H9 (cell line): ENCODE data around the gene CHST14. TPM values are rescaled to one million over a fixed set of nuclear protein-coding genes. Genes with fewer than 3 reads are reported as not detected.

ENCODE experiments used
- DNase-seq: peaks from one replicate; pipeline ENCODE4 v3.0.0-alpha.2; 2017
- H2AFZ ChIP-seq: one replicate; pipeline ENCODE4 v1.6.1; 2013; ENCODE audit warnings: mild to moderate bottlenecking, low read length, control low read depth, moderate library complexity
- H2AK5ac ChIP-seq: 2 replicates; pipeline ENCODE4 v1.6.1; 2013; ENCODE audit warnings: low read length, control low read depth, mixed read lengths; ENCODE audit not compliant: insufficient read length
- H2BK120ac ChIP-seq: one replicate; pipeline ENCODE4 v1.6.1; 2013; ENCODE audit warnings: low read depth, mild to moderate bottlenecking, low read length, control low read depth, inconsistent platforms; ENCODE audit not compliant: poor library complexity, severe bottlenecking
- H2BK12ac ChIP-seq: 2 replicates; pipeline ENCODE4 v1.6.1; 2013; ENCODE audit warnings: low read length, control low read depth, mixed read lengths, low read depth; ENCODE audit not compliant: insufficient read length
- H2BK15ac ChIP-seq: 2 replicates; pipeline ENCODE4 v1.6.1; 2013; ENCODE audit warnings: low read depth, low read length, control low read depth
- H2BK20ac ChIP-seq: one replicate; pipeline ENCODE4 v1.6.1; 2013; ENCODE audit warnings: low read depth, mild to moderate bottlenecking, low read length, control low read depth, inconsistent platforms; ENCODE audit not compliant: poor library complexity, severe bottlenecking
- H2BK5ac ChIP-seq: 2 replicates; pipeline ENCODE4 v1.6.1; 2013; ENCODE audit warnings: low read length, control low read depth, mixed read lengths; ENCODE audit not compliant: insufficient read length
- H3K14ac ChIP-seq: 2 replicates; pipeline ENCODE4 v1.6.1; 2013; ENCODE audit warnings: low read length, control low read depth; ENCODE audit not compliant: insufficient read depth
- H3K18ac ChIP-seq: 2 replicates; pipeline ENCODE4 v1.6.1; 2013; ENCODE audit warnings: low read depth, mild to moderate bottlenecking, mixed read lengths, low read length, control low read depth; ENCODE audit not compliant: insufficient read length
- H3K23ac ChIP-seq: 2 replicates; pipeline ENCODE4 v1.6.1; 2013; ENCODE audit warnings: low read length, control low read depth, mixed read lengths, low read depth; ENCODE audit not compliant: insufficient read length
- H3K23me2 ChIP-seq: 2 replicates; pipeline ENCODE4 v1.6.1; 2013; ENCODE audit warnings: low read depth, mild to moderate bottlenecking, mixed read lengths, low read length, control low read depth; ENCODE audit not compliant: insufficient read length, poor library complexity, severe bottlenecking
- H3K27ac ChIP-seq: 2 replicates; pipeline ENCODE4 v1.5.1; 2013; ENCODE audit warnings: low read length, control low read depth, mixed read lengths, low read depth; ENCODE audit not compliant: insufficient read length
- H3K27me3 ChIP-seq: 2 replicates; pipeline ENCODE4 v1.6.1; 2013; ENCODE audit warnings: low read length, control low read depth, inconsistent platforms; ENCODE audit not compliant: insufficient read depth
- H3K4ac ChIP-seq: 2 replicates; pipeline ENCODE4 v1.6.1; 2013; ENCODE audit warnings: low read depth, mild to moderate bottlenecking, control low read depth, inconsistent platforms, low read length, moderate library complexity
- H3K4me1 ChIP-seq: 2 replicates; pipeline ENCODE4 v1.6.1; 2013; ENCODE audit warnings: low read length, control low read depth, inconsistent platforms; ENCODE audit not compliant: insufficient read depth
- H3K4me2 ChIP-seq: 2 replicates; pipeline ENCODE4 v1.6.1; 2013; ENCODE audit warnings: low read length, control low read depth, mixed read lengths; ENCODE audit not compliant: insufficient read length, insufficient read depth
- H3K56ac ChIP-seq: 2 replicates; pipeline ENCODE4 v1.6.1; 2013; ENCODE audit warnings: low read depth, mild to moderate bottlenecking, mixed read lengths, low read length, control low read depth; ENCODE audit not compliant: insufficient read length
- H3K79me1 ChIP-seq: 2 replicates; pipeline ENCODE4 v1.6.1; 2013; ENCODE audit warnings: low read depth, mild to moderate bottlenecking, moderate library complexity, low read length, control low read depth, inconsistent platforms; ENCODE audit not compliant: insufficient read depth, poor library complexity, severe bottlenecking
- H3K79me2 ChIP-seq: 2 replicates; pipeline ENCODE4 v1.6.1; 2013; ENCODE audit warnings: low read length, control low read depth, inconsistent platforms; ENCODE audit not compliant: insufficient read depth
- H3K9ac ChIP-seq: 2 replicates; pipeline ENCODE4 v1.6.1; 2013; ENCODE audit warnings: low read length, control low read depth, mixed read lengths; ENCODE audit not compliant: insufficient read length; ENCODE audit errors: extremely low read depth
- H3K9me3 ChIP-seq: one replicate; pipeline ENCODE4 v1.6.1; 2013; ENCODE audit warnings: low read depth, low read length, inconsistent platforms; ENCODE audit not compliant: control insufficient read depth
- H3T11ph ChIP-seq: one replicate; pipeline ENCODE4 v1.6.1; 2013; ENCODE audit warnings: mild to moderate bottlenecking, low read length, control low read depth, inconsistent platforms
- H4K20me1 ChIP-seq: one replicate; pipeline ENCODE4 v1.6.1; 2013; ENCODE audit not compliant: control insufficient read depth, insufficient read length, insufficient read depth
- H4K5ac ChIP-seq: 2 replicates; pipeline ENCODE4 v1.6.1; 2013; ENCODE audit warnings: low read depth, mild to moderate bottlenecking, mixed read lengths, low read length, control low read depth; ENCODE audit not compliant: insufficient read length
- H4K8ac ChIP-seq: replicated peaks from 2 replicates; pipeline ENCODE4 v1.6.1; 2013; ENCODE audit warnings: low read length, control low read depth, mixed read lengths, low read depth; ENCODE audit not compliant: insufficient read length
- H4K91ac ChIP-seq: 2 replicates; pipeline ENCODE4 v1.6.1; 2013; ENCODE audit warnings: low read depth, mild to moderate bottlenecking, moderate library complexity, mixed read lengths, low read length, control low read depth; ENCODE audit not compliant: insufficient read length
- H3K27ac Mint-ChIP-seq, 3 experiments: 2 replicates in 2 of 3; 3 replicates in 1 of 3; pipeline ENCODE4 v1.8.0; 2020 to 2021; ENCODE audit warnings: mixed read lengths in 3 of 3, mild to moderate bottlenecking in 1 of 3, moderate library complexity in 1 of 3
- H3K27me3 Mint-ChIP-seq: 2 replicates; pipeline ENCODE4 v1.8.0; 2021; ENCODE audit warnings: low read depth, mild to moderate bottlenecking, moderate library complexity, mixed read lengths
- H3K36me3 Mint-ChIP-seq, 3 experiments: 2 replicates in 2 of 3; 3 replicates in 1 of 3; pipeline ENCODE4 v1.8.0; 2020 to 2021; ENCODE audit warnings: low read depth in 3 of 3, mixed read lengths in 3 of 3; ENCODE audit not compliant: insufficient read depth in 1 of 3
- H3K4me1 Mint-ChIP-seq, 2 experiments: 2 replicates each; pipeline ENCODE4 v1.8.0; 2020; ENCODE audit warnings: mixed read lengths in 2 of 2
- H3K4me3 Mint-ChIP-seq, 2 experiments: 2 replicates in 1 of 2; 3 replicates in 1 of 2; pipeline ENCODE4 v1.8.0; 2020 to 2021; ENCODE audit warnings: mild to moderate bottlenecking in 2 of 2, mixed read lengths in 2 of 2, moderate library complexity in 1 of 2
- H3K9me3 Mint-ChIP-seq, 2 experiments: 2 replicates in 1 of 2; 3 replicates in 1 of 2; pipeline ENCODE4 v1.8.0; 2020; ENCODE audit warnings: mild to moderate bottlenecking in 2 of 2, mixed read lengths in 2 of 2, moderate library complexity in 1 of 2
- CTCF ChIP-seq: fragments of 200-600 bp; sonication (generic); conservative IDR thresholded peaks from 3 replicates; pipeline ENCODE4 v1.8.0; 2021; ENCODE audit warnings: antibody characterized with exemption, mild to moderate bottlenecking
- WGBS: extraction: QIAGEN DNeasy Blood & Tissue Kit; methylation state at CpG from one replicate; pipeline ENCODE4 v1.1.7; 2013; ENCODE audit warnings: missing lambda C conversion rate, low lambda C conversion rate, mixed read lengths; ENCODE audit not compliant: insufficient read length; ENCODE audit errors: extremely low coverage; 5-methylcytosine and 5-hydroxymethylcytosine counted together
- total RNA-seq: library from RNA; stranded (reverse); gene quantifications from 2 replicates; pipeline ENCODE4 v1.2.1, GENCODE V29; 2021

Gene CHST14
- total RNA-seq, 1 experiment from 2014 or later = 25.7 TPM

- H2AFZ ChIP-seq = peak overlapping the region; percentile 76
- H3K9ac ChIP-seq = no peak overlapping the region
- H3K27ac ChIP-seq = no peak overlapping the region
- peaks cover 8% of the 10 kb centered on the region; the same call in 1 of the 2 replicates for H3K27me3 ChIP-seq
- Mint-ChIP-seq H3K27me3 (peaks cover 59% of the 10 kb centered on the region), H3K36me3 (no peaks in the 10 kb centered on the region), H3K4me3 (peak overlapping the region; percentile 29 to 38; a peak in 4 of 5 replicates), H3K4me1 (peaks cover 13 to 15% of the 10 kb centered on the region in 2 experiments), H3K9me3 (no peaks in the 10 kb centered on the region; a peak in 1 of 5 replicates), H3K27ac (no peak overlapping the region)
- H3K4ac ChIP-seq = no peak overlapping the region
- no peak overlapping the region for H4K5ac ChIP-seq
- H4K20me1 ChIP-seq = no peaks in the 10 kb centered on the region
- no peak overlapping the region for H3K23ac ChIP-seq
- H4K8ac ChIP-seq = no peak overlapping the region
- H2BK15ac ChIP-seq = no peak overlapping the region
- no peaks in the 10 kb centered on the region for H3K9me3 ChIP-seq
- H2BK20ac ChIP-seq = no peak overlapping the region
- no peaks in the 10 kb centered on the region for H3K79me1 ChIP-seq
- peak; percentile 84 for TF ChIP-seq CTCF
- H3K56ac ChIP-seq = no peak overlapping the region
- no peak overlapping the region for H2AK5ac ChIP-seq
- H3K4me1 ChIP-seq = no peaks in the 10 kb centered on the region
- no peak overlapping the region for H2BK120ac ChIP-seq
- no peak overlapping the region for H4K91ac ChIP-seq
- peaks cover 7% of the 10 kb centered on the region for H3K23me2 ChIP-seq
- peak; percentile 90 for DNase-seq
- H3T11ph ChIP-seq = no peak overlapping the region
- 0 out of 2 replicates have a peak overlapping the region, but pooled peaks have one; percentile 62 for H3K14ac ChIP-seq
- H2BK12ac ChIP-seq = no peak overlapping the region
- peak overlapping the region; percentile 9 for H3K4me2 ChIP-seq
- no peak overlapping the region for H3K18ac ChIP-seq
- no CpG with 5 or more reads among the region's 30 CpGs for WGBS
- no peak overlapping the region for H2BK5ac ChIP-seq
- H3K79me2 ChIP-seq = no peaks in the 10 kb centered on the region
These were observed 36.3 kb downstream of the CHST14 start for GRCh38 chr15:40506964-40507571.
